ENCODE measurements around the gene SPTA1.

Gene SPTA1

GRCh38 chr1:158570480-158570879 lies 116.0 kb downstream of the SPTA1 start, which contains the start of gene OR6P1:
Gene OR6P1, minus strand, starts transcription at chr1:158570580. Its CDS starts 6,976 bp downstream, at chr1:158563604.
- no peak for DNase-seq (ENCODE audit: low read depth in 3 of 3)

DNA sequence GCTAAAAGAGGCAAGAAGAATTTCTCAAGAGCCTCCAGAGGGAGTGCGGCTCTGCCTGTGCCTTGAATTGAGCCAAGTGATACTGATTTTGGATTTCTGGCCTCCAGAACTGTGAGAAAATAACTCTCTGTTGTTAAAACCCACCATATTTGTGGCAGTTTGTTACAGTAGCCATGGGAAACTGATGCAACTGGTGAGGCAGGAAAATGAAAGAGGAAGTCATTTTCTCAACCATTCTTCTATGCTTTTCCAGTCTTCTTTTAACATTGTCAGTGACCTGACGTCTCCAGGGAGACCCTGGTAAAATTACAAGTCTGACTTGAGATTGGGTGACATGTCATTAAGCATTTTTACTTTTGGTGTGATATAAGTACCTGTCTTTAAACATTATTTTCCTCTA lies 121.9 kb downstream of the SPTA1 start:
- no peak for DNase-seq (ENCODE audit: low read depth in 3 of 3)

DNA sequence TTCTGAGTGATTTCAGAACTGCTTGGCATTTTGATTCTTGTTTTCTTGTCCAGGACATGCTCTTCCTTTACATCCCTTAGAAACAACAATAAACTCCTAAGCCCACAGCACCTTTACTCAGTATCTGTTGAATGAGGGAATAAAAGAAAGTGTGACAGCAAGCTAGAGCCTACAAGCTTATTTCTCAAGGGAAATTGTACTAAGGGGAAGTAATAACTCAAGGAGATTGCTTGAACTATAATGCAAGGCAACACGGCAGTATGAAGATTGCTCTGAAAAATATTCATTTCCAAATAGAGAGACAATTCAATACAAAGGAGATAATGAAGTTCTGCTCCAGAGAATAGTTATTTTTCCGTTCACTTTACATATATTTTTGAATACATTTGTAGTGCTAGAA lies 122.7 kb downstream of the SPTA1 start:
- no peak for DNase-seq (ENCODE audit: low read depth in 3 of 3)
